DMS53 treated with DMSO at 0.1 percent for 48 hours (cell line): ENCODE measurements around the gene CDH20.

Experiments
- DNase-seq: peaks from one replicate; lab custom pipeline; 2025; ENCODE audit not compliant: unreplicated experiment; lab: John Stamatoyannopoulos, UW

Gene CDH20

DNA sequence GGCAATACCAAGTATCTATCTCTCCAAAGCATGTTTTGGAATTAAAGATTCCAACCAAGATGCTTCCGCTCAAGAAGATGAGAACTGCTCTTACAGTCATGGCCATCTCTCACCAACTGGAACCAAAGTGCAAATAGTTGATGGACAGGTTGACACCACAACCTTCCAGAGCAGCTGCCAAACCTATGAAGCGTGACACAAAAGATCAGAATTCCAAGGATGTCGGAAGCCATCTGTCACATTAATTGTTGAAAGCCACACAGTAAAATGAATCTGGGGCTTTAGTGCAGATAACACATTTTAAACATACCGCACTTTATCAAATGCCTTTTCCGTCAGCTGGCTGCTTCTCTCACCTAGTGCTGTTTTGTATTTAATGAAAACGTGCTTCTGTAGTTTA is 195.7 kb downstream of the CDH20 start:
- DNase-seq: peak; percentile 78

DNA sequence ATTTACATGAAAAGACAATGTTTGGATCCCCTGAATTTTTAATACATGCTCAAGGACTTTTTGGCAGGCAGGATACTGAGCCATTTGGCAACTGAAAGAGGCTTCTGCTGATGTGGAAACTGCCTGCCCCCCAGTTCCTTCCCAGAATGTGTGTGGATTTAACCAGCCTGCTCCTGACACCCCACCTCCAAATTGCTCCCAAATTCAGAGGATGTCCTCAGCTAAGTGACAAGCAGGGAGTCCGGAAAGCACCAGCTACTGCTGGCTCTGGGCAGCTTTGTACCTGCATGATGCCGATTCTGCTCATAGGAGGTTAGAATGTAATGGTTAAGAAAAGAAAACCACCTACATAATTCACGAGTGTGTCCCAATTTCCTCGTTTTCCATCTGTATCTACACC is 197.5 kb downstream of the CDH20 start:
- DNase-seq: no peak

DNA sequence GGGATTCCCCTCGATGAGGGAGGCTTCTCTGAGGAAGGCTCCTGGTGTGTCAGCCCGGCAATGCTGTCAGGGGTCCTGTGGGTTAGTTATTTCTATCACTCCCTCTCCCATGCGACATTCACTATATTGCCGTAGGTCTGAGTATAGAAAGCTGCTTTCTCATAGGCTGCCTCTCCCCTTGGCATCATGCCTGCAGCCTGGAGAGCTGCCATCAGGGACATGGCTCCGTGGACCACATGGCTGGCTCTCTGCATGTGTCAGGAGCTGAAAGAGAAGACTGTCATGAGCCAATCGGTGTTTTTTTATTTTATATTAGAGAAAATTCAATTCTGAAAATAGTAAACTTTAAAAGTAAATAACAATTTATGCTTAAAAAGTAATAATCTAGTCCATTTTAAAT is 198.0 kb downstream of the CDH20 start:
- no peak for DNase-seq

DNA sequence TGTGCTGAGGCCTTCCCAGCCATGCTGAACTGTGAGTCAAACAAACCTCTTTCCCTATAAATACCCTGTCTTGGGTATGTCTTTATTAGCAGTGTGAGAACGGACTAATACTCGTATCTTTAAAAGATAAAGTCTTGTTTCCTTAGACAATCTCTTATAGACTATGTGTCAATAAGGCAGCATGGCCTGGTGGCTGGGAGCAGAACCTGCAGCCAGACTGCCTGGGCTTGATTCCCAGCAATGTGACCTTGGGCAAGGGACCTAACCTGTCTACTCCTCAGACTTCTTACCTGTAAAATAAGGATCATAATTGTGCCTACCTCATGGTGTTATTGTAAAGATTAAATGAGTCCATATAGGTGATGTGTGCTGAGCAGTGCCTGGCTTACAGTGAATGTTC is 198.7 kb downstream of the CDH20 start:
- no peak for DNase-seq

DNA sequence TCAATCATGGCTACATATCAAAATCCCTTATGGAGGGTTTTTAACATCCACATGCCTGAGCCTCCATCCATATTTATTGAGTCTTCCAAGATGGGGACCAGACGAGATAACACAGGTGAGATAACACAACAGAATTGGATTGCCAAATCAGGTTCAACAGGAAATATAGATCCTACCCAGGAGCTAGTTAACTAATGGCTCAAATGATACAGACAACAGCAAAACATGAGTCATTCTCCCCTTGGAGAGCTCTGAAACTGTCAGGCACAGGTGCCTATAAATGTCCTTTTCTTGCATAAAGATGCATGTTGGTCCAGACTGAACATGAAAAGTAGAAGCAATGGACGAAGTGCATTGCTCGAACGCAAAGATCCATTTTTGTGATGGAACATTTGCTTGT is 202.2 kb downstream of the CDH20 start:
- DNase-seq: peak; percentile 13

DNA sequence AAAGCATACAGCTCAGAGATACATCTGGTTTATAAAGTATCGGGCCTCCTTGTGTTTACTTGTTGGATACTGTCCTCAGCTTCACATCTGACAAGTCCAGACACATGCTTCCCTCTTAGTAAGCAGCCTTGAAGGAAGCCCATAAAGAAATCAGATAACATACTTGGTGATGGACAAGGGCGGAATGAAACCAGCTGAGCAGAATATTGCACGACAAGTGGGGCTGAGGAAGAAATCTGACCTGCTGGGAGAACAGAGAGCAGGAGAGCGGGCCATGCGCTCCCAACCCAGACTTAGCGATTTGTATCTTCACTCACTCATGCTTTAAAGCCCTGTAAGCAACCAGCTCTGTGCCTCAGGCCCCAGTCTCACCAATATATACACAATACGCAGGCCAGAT is 208.4 kb downstream of the CDH20 start:
- no peak for DNase-seq

DNA sequence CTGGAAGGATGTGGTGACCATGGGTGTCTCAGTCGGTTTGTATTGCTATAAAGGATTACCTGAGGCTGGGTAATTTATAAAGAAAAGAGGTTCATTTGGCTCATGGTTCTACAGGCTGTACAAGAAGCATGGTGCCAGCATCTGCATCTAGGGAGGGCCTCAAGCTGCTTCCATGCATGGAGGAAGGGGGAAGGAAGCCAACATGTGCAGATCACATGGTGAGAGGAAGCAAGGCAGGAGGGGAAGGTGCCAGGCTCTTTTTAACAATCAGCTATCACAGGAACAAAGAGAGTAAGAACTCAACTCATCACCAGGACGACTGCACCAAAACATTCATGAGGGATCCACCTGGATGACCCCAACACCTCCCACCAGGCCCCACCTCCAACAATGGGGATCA is 209.4 kb downstream of the CDH20 start:
- no peak for DNase-seq

DNA sequence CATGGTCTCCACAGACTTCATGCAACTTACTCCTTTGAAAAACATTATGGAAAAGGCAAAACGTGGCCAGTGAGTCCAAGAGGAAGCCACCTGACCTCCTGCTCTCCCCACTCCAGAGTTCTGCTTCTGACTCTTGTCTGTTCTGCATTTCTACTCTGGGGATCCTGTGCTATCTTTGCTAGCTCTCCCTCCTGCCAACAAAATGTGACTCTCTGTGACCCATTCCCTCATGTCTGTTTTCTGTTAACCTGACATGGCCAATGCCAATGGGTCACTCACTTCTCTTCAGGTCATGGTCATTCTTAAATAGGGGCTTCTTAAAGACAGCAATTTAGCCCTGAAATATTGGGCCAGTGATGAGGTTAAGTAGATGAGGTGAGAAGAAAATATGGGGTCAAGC is 210.3 kb downstream of the CDH20 start:
- DNase-seq: no peak

DNA sequence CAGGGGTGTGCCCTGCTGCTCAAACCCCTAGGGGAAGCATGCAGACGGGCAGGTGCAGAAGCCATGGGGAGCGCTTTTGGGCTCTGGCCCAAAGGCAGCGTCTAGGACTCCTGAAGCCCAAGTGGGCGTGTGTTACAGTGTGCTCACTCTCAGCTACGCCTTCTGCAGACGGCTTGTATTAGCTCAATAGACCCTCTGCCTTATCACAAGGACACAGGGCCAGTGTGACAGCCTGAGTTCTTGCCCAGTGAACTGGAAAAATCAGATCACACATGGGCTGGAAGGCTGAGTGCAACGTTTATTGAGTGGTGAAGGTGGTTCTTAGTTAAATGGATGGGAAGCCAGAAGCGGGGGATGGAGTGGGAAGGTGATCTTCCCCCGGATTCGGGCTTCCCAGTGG is 210.9 kb downstream of the CDH20 start:
- DNase-seq: no peak

DNA sequence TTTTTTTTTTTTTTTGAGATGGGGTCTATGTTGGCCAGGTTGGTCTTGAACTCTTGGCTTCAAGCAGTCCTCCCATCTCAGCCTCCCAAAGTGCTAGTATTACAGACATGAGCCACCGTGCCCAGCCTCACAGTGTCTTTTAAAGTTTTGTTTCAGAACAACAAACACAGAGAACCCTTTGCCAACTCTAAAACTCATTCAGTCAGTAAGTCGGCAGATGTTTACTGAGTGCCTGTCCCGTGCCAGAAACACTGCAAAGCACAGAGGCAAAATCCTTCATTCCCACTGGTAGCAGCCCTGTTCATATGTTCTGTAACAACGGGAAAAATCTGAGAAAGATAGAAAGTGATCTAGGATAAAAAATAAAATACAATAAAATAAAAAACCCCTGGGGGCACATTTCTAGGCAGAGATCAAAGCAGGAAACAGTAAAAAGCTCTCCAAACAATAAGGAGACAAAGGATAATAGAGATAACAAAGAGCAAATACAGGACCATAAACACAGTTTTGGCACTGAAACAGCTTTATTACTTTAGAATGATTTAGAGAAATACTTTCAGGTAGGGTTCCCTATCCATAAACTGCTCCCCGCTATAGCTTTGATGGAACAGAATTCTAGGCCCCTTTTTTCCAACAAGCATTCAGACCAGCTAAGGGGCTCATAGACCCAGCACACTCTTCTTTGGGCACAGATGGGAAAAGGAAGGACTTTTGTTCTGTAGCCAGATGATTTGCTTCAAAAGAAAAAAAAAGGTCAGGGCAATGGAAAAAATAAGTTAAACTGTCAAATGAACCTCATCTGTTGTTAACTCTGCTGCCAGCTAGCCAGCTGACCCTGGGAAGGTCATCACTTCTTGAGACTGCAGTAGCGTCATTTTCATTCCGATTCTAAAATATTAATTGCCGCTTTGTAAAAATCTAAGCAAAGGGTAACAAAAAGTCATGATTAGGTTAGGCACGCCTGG is 212.3 kb downstream of the CDH20 start:
- DNase-seq: no peak

DNA sequence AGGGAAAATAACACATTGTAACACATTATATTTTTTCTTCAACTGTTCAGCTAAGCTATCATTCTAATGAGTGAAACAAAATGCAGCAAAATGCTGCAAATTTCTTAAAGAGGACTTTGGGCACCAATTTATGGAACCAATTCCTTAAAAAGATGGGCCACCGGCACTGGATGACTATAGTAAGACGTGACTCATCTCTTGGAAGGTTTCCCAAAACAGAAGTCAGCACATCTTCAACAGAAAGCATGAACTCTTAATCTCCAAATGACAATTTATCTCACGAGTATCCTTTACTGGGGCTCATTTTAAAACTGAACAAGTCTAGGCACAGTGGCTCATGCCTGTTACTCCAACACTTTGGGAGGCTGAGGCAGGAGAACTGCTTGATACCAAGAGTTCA is 213.4 kb downstream of the CDH20 start:
- DNase-seq: no peak

DNA sequence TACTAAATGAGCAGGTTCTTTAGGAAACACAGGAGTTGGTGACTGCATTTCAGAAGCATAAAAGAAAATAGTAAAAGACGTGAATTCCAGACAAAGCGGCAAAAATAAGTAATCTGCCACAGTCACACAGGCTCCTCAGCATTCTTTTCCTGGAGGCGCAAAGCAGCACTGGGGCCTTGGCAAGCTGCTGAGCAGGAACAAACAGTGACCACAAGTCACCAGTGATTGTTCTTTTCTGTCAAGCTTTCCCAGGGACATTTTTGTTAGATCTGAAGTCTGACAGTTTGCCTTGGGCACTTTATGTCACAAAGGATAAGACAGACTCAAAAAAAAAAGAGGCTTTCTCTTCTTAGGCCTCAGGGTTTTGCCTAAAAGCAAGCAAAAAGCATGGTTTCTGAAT is 216.2 kb downstream of the CDH20 start:
- no peak for DNase-seq

DNA sequence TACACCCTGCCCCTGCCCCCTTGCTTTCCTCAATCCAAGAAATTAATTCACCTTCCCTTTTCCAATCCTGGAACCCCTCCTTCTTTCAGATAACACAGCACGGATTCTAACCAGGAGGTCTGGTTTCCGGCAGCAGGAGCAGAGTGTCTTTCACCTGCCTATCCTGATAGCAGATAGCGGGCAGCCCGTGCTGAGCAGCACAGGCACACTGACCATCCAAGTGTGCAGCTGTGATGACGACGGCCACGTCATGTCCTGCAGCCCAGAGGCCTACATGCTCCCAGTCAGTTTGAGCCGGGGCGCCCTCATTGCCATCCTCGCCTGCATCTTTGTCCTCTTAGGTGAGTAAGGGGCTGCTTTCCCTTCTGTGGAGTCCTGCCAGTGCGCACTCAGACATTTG is 216.7 kb downstream of the CDH20 start:
- no peak for DNase-seq

DNA sequence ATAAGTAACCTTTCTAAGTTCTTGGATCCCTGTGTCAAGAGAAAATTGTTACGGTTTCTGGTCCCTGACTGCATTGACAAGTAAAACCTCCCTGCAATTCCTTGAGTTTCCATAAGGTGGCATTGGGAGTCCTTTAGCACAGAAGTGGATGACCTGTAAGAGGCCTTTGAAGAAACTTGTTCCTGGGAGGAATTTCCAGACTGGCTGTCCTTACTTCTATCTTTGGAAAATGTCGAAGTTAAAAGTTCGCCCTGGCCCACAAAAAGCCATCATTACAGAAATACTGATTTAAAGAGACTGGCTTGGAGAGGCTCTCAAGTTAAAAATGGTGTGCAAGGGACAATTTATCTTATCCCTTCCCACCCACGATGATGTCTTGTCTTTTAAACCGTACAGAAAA is 218.4 kb downstream of the CDH20 start:
- DNase-seq: peak; percentile 88

DNA sequence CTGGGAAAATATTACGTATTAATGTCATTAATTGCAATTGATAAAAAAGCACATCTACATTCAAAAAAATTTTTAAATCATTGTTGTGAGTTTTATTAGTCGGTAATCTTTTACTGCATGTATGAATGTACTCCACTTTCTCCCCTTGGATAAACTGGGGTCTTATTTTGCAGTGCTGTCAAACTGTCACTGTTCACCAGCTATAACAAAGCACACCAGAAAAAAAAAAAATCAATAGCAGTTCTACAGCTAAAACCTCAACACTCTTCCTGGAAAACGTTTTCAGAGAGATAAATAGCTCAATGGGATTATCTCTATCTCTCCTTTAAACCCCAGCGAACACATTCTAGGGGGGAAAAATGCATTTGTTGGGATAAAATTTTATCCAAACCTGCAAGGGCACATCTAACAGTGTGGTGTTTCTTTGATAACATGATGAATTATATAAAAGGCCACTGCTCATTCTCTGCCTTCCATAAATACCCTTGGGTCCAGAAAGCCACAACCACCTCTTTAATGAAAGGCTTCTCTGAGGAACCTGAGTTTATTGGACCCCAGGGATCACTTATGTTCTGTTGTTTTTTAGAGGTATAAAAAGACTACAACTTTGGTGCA is 219.9 kb downstream of the CDH20 start:
- no peak for DNase-seq

DNA sequence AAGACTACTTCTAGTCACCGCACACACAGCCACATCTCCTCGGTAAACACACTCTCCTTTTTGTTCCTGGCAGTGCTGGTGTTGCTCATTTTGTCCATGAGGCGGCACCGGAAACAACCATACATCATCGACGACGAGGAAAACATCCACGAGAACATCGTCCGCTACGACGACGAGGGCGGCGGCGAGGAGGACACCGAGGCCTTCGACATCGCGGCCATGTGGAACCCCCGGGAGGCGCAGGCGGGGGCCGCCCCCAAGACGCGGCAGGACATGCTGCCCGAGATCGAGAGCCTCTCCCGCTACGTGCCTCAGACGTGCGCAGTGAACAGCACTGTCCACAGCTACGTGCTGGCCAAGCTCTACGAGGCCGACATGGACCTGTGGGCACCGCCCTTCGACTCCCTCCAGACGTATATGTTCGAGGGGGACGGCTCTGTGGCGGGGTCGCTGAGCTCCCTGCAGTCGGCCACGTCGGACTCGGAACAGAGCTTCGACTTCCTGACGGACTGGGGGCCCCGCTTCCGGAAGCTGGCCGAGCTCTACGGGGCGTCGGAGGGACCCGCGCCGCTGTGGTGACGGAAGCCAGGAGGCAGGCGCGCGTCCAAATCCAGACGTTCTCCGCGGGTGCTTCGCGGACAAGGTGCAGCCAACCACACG is 221.0 kb downstream of the CDH20 start:
- DNase-seq: peak; percentile 80

DNA sequence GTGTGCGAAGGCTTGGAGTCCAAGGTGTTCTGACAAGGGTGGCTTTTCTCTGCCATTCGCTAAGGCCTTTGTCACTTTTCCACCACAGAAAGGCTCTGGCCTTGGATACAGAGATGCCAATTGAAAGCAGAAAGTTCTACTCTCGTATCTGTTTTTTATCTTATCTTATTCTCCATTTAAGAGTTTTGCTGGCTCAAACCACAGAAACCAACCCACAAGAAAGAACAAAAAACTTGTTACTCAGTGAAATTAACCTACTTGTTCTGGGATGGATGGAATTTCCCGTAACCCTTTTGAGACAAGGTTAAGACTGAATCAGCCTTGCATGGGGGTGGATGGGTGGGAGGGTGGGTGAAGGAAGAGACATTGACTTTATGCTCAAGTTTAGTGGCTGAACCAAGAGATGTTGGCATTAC is 221.7 kb downstream of the CDH20 start:
- no peak for DNase-seq

DNA sequence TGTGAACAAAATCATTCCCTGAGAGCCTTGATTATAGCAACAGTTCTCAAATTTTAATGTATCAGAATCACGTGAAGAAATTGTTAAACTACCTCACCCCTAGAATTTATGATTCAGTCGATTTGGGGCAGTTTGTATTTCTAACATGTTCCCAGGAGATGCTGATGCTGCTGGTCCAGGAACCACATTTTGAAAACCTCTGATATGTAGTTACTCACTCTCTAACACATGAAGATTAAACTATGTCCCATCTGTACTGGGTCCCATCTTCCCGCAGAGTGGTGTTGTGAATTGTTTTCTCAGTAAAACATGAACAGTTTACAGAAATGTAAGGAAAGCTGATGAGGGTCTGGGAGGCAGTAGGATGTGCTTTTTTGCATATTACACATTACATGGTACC is 223.1 kb downstream of the CDH20 start:
- DNase-seq: no peak

DNA sequence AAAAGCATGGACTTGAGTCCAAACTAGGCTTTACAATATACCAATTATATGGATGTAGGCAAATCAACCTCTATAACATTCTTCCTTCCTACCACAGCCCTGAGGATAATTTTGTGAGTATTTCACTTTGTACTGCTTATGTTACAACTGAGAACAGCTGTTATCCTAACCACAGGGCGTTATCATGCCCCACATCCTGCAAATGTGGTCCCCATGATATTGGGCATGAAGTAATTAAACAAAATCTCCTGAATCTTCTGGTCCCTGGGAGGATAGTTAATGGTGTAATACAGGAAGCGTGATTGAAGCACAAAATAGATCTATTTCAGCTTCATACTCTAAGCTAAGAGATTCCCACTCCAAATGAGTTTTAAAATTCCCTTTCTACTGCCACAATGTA is 223.6 kb downstream of the CDH20 start:
- DNase-seq: no peak

DNA sequence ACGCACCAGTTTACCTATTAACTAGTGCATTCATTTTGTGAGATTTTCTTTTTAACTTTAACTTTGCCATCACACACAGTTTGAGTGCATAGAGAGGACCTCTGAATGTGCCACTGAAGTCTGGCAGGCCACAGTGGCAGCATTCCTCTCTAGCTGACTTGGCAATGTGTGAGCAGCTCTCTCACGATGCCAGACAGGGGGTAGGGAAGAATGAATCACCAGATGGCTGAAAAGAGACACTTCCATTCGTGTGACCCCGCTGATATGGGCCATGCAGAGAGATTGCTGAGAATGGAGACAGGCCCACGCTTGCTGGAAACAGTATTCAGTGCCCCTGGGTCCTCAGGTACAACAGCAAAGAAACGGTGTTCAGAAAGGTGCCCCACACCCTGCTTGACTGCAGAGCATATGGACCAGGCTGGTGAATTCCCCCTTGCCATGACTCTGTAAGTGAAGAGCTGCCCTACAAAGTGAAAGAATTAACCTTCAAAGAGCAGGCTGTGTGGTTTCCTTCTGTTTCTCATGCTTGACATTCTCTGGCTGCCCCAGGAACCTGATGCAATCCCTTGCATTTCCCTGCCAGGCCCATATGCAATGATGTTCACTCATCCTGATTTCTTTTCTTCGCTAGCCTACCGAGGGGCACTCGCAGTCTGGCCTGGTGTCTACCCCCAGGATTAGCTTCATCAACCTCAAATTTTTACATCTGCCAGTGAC is 236.1 kb downstream of the CDH20 start:
- no peak for DNase-seq

DNA sequence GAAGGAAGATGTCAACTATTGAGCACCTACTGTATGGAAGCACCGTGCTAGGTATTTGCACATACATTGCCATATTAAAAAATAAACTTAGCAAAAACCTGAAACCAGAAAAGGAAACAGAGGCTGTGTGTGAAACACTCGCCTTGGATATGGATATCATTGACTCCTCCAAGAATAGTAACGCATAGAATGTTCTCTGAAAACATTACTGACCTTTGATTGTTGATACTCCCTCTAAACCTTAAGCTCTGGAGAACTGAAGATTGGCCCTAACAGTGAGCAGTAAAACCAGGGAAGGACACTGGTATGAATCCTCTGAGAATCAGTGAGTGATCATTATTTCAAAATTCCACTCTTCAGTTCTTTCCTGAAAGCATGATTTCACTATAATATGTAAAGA is 236.8 kb downstream of the CDH20 start:
- DNase-seq: no peak
